ENCODE measurements around the gene AFF3. TPM values are rescaled to one million over a fixed set of nuclear protein-coding genes. Genes with fewer than 3 reads are reported as not detected.

The AFF3 gene
- total and polyA plus RNA-seq, 7 donors, result 0.46 to 25.0 (median 18.6) TPM

GRCh38 chr2:99925960-99926359 lies 216.4 kb downstream of the AFF3 start:
- intact Hi-C loops (cut with DNase I), result no loop called here
- TF ChIP-seq EP300 (IDR thresholded peaks at IDR 0.05), result no peak
- TF ChIP-seq POLR2A (IDR thresholded peaks at IDR 0.05), result no peak
- TF ChIP-seq CTCF (IDR thresholded peaks at IDR 0.05), result no peak
- no peak for TF ChIP-seq POLR2AphosphoS5 (IDR thresholded peaks at IDR 0.05)
- Histone ChIP-seq H3K27me3 (no peaks in the 10 kb centered on the region), H3K27ac (no peak overlapping the region), H3K4me3 (no peak overlapping the region), H3K36me3 (no peaks in the 10 kb centered on the region), H3K4me1 (no peaks in the 10 kb centered on the region), H3K9me3 (peaks cover 0 to 7% (median 0%) of the 10 kb centered on the region in 4 donors)
- WGBS, 2 donors, result 89 to 95% methylated on average over 4 of the region's 4 CpGs
- no peak for DNase-seq

GRCh38 chr2:99922664-99923063 lies 219.7 kb downstream of the AFF3 start:
- Histone ChIP-seq H3K27ac (no peak overlapping the region), H3K4me1 (no peaks in the 10 kb centered on the region), H3K36me3 (no peaks in the 10 kb centered on the region), H3K4me3 (no peak overlapping the region), H3K27me3 (no peaks in the 10 kb centered on the region), H3K9me3 (peaks cover 0 to 7% (median 0%) of the 10 kb centered on the region in 4 donors)
- DNase-seq, result no peak
- 87% methylated on average over 6 of the region's 6 CpGs for WGBS, 2 donors
- TF ChIP-seq POLR2A (IDR thresholded peaks at IDR 0.05), result no peak
- no peak for TF ChIP-seq EP300 (IDR thresholded peaks at IDR 0.05)
- TF ChIP-seq POLR2AphosphoS5 (IDR thresholded peaks at IDR 0.05), result no peak
- TF ChIP-seq CTCF (IDR thresholded peaks at IDR 0.05), result no peak
- intact Hi-C loops (cut with DNase I), result no loop called here

- Histone ChIP-seq H3K27ac (no peak overlapping the region), H3K4me3 (no peak overlapping the region), H3K27me3 (no peaks in the 10 kb centered on the region), H3K36me3 (no peaks in the 10 kb centered on the region), H3K9me3 (peaks cover 0 to 7% (median 0%) of the 10 kb centered on the region in 4 donors), H3K4me1 (no peaks in the 10 kb centered on the region)
- TF ChIP-seq CTCF (IDR thresholded peaks at IDR 0.05), result no peak
- TF ChIP-seq POLR2A (IDR thresholded peaks at IDR 0.05), result no peak
- no peak for TF ChIP-seq EP300 (IDR thresholded peaks at IDR 0.05)
- no peak for TF ChIP-seq POLR2AphosphoS5 (IDR thresholded peaks at IDR 0.05)
- intact Hi-C loops (cut with DNase I), result no loop called here
- DNase-seq, result no peak
- 87 to 92% methylated on average over 3 of the region's 3 CpGs for WGBS, 2 donors
These were observed 220.5 kb downstream of the AFF3 start for GRCh38 chr2:99921903-99922302.

GRCh38 chr2:99918389-99918788 lies 224.0 kb downstream of the AFF3 start:
- intact Hi-C loops (cut with DNase I), result no loop called here

More at GRCh38 chr2:99918389-99918788, 224.0 kb downstream of the AFF3 start:
- no peak for DNase-seq
- 75 to 82% methylated on average over 2 of the region's 2 CpGs for WGBS, 2 donors
- H3K27ac ChIP-seq, result no peak overlapping the region
- H3K4me3 ChIP-seq, result no peak overlapping the region
- H3K4me1 ChIP-seq, result no peaks in the 10 kb centered on the region
- H3K9me3 ChIP-seq, result peaks cover 0 to 7% (median 0%) of the 10 kb centered on the region in 4 donors
- H3K36me3 ChIP-seq, result no peaks in the 10 kb centered on the region
- TF ChIP-seq POLR2A (IDR thresholded peaks at IDR 0.05), result no peak
- no peak for TF ChIP-seq POLR2AphosphoS5 (IDR thresholded peaks at IDR 0.05)
- TF ChIP-seq CTCF (IDR thresholded peaks at IDR 0.05), result no peak
- no peak for TF ChIP-seq EP300 (IDR thresholded peaks at IDR 0.05)
- H3K27me3 ChIP-seq, result no peaks in the 10 kb centered on the region
